IPS DF 19.7 (cell line): Measurements from ENCODE around the gene DIP2B.
"Not testable (repeated sequence)": the region's sequence is repeated elsewhere in the genome, so short reads cannot be mapped to it uniquely, and the experiment has no call there.

Experiments
- DNase-seq: peaks from one replicate; pipeline ENCODE4 v3.0.0-alpha.2; 2013; ENCODE audit warnings: low read depth, low spot score

Gene DIP2B

GRCh38 chr12:50765095-50765911, 260.5 kb downstream of the DIP2B start:
- no peak for DNase-seq

GRCh38 chr12:50768391-50768790, 263.6 kb downstream of the DIP2B start:
- DNase-seq: no peak

- not testable (repeated sequence) for DNase-seq
These were observed 264.0 kb downstream of the DIP2B start for GRCh38 chr12:50768813-50769212.

DNA sequence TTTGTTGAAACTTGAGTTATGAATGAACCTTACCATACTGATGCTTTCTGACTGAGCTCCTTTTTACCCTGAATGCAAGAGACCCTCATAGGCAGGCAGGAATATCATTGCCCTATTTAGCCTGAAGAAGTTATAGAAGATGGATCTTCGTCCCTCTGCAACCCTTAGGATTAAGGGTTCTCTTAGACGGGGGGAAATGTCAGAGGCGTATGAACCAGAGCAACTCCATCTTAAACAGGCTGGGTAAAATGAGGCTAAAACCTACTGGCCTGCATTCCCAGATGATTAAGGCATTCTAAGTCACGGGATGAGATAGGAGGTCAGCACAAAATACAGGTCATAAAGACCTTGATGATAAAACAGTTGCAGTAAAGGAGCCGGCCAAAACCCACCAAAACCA, 266.6 kb downstream of the DIP2B start:
- DNase-seq: no peak

- no peak for DNase-seq
These were observed 267.7 kb downstream of the DIP2B start for GRCh38 chr12:50772470-50772869.

DNA sequence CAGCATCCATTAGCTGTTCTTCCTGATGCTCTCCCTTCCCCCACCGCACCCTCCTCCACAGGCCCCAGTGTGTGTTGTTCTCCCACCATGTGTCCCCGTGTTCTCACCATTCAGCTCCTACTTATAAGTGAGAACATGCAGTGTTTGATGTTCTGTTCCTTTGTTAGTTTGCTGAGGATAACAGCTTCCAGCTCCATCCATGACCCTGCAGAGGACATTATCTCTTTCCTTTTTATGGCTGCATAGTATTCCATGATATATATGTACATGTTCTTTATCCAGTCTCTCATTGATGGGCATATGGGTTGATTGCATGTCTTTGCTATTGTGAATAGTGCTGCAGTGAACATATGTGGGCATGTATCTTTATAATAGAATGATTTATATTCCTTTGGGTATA, 268.1 kb downstream of the DIP2B start:
- DNase-seq: no peak

- no peak for DNase-seq
These were observed 270.5 kb downstream of the DIP2B start for GRCh38 chr12:50775251-50775650.

DNA sequence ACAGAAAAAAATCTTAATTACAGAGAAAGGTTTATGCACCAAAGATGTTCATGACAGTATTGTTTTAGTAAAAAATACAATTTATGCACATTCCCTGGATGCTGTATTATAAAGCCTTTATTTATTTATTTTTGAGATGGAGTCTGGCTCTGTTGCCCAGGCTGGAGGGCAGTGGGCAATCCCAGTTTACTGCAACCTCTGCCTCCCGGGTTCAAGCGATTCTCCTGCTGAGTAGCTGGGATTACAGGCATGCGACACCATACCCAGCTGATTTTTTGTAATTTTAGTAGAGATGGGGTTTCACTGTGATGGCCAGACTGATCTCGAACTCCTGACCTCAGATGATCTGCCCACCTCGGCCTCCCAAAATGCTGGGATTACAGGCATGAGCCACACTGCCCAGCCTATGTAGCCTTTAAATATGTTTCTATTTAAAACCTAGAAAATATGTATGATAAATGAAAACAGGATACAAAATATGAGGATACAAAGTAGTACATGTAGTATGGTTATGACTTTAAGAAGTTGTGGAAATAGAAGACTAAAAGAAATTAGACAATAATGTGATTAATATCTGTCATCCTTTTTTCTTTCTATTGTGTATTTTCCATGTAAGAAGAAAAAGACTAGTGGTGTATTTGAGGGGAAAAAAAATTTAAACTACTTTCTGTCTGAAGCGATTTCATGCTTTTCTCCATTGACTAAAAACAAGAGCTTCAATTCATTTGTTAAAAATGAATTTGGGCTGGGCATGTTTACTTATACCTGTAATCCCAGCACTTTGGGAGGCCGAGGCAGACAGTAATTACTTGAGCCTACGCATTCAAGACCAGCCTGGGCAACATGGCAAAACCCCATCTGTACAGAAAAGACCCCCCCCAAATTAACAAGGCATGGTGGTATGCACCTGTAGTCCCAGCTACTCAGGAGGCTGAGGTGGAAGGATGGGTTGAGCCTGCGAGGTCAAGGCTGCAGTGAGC, 272.3 kb downstream of the DIP2B start:
- no peak for DNase-seq

DNA sequence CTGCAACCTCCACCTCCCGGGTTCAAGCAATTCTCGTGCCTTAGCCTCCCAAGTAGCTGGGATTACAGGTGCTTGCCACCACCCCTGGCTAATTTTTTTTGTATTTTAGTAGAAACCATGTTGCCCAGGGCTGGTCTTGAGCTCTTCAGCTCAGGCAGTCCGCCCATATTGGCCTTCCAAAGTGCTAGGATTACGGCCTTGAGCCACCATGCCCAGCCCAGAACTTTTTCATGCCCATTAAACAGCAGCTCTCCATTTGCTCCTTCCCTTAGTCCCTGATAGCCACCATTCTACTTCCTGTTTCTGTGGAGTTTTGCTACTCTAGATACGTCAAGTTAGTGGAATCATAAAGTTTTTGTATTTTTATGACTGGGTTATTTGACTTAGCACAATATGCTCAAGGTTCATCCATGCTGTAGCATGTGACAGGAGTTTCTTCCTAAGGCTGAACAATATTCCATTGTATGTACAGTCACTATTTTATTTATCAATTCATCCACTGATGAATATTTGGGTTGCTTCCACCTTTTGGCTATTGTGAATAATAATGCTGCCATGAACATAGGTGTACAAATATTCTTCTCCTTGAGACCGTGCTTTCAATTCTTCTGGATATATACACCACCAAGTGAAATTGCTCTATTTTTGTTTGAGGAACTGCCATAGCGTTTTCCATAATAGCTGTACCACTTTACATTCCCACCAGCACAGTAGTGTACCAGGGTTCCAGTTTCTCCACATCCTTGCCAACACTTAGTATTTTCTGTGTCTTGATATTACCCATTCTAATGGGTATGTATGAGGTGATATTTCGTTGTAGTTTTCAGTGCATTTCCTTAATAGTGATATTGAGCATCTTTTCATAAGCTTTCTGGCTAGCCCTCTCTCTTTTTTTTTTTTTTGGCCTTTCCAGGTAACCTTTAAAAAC, 274.1 kb downstream of the DIP2B start:
- no peak for DNase-seq

GRCh38 chr12:50780013-50780412, 275.2 kb downstream of the DIP2B start:
- no peak for DNase-seq

GRCh38 chr12:50784501-50784900, 279.7 kb downstream of the DIP2B start:
- no peak for DNase-seq

DNA sequence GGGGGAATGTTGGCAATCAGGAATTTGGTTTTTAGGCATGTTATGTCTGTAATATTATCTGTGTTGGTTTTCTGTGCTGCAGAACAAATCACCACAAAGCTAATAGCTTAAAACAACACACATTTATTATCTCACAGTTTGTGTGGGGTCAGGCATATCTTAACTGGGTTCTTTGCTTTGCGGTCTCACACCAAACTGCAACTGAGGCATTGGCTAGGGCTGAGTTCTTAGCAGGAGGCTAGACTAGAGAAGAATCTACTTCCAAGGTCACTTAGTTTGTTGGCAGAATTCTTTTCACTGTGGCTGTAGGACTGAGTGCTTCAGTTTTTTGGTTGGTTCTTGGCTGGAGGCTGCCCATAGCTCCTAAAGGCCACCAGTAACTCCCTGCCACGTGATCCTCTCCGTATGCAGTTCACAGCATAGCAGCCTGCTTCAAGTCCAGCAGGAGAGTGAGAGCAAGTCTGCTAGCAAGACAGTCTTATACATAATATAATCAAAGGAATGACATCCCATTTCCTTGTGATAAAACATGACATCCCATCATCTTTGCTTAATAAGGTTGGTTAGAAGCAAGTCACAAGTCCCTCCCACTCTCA, 280.7 kb downstream of the DIP2B start:
- no peak for DNase-seq

GRCh38 chr12:50786498-50787231, 281.9 kb downstream of the DIP2B start:
- DNase-seq: no peak

DNA sequence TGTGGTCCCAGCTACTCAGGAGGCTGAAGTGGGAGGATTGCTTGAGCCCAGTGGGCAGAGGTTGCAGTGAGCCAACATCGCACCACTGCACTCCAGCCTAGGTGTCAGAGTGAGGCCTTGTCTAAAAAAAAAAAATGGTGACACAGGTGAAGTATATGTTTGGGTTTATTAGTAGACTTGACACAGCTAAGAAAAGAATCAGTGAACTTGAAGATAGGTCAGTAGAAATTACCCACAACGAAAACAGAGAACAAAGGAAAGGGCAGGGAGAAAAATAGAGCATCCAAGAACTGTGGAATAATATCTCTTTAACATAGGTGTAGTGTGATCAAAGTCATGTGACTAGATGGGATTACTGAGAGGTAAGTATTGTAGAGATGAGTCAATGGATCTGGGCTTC, 282.8 kb downstream of the DIP2B start:
- DNase-seq: no peak

- no peak for DNase-seq
These were observed 283.8 kb downstream of the DIP2B start for GRCh38 chr12:50788561-50788960.

DNA sequence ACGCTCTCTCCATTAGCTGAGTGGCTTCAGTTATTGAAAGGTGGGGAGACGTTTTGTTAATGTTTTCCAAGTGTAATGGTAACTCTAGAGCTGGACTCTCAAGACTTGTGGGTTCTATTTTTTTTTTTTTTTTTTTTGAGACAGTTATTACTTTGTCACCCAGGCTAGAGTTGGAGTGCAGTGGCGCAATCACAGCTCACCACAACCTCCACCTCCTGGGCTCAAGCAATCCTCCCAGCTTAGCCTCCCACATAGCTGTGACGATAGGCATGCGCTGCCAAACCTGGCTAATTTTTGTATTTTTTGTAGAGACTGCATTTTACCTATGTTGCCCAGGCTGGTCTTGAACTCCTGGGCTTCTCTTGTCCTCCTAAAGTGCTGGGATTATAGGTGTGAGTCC, 285.3 kb downstream of the DIP2B start:
- no peak for DNase-seq
